Measurements from ENCODE around the gene DNPH1.
A peak's percentile ranks its signal among the peaks of the same experiment; 100 is the strongest.

Gene DNPH1

DNA sequence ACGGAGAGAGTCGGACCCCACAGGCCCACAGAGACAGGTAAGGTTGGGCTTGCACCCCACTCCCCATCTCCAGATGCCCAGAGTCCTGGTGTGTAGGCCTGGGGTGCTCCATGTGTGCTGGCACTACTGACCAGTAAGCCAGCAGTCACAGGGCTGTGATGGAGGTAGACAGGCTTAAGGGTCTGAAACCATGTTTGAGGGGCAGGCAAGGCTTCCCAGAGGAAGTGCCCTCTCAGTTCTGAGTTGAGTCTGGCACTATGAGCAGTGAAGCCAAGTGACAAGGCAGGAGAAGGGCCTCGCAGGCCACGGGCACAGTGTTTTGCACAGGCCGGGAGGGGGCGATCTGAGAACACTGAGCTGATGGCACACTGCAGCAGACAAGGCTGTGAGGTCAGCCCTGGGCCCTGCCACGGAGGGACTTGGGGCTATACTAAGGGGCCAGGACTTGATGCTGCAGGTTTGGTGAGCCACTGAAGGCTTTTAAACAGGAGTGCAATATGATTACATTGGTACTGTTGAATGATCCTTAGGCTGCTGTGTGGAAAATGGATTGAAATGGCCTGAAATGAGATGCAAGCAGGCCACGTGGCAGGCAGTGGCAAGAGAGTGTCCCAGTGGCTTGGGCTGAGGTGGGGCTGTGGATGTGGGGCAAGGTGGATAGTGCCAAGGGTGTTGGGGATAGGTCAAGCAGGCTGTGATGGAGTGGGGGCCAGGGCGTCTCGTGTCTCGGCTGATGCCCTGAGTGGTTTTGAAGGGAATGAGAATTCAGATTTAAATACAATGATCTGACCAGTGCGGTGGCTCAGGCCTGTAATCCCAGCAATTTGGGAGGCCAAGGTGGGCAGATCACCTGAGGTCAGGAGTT lies 34.3 kb upstream of the DNPH1 start:
- DNase-seq (ENCODE audit: low read depth in 2 of 2), result peak; percentile 51 to 58

DNA sequence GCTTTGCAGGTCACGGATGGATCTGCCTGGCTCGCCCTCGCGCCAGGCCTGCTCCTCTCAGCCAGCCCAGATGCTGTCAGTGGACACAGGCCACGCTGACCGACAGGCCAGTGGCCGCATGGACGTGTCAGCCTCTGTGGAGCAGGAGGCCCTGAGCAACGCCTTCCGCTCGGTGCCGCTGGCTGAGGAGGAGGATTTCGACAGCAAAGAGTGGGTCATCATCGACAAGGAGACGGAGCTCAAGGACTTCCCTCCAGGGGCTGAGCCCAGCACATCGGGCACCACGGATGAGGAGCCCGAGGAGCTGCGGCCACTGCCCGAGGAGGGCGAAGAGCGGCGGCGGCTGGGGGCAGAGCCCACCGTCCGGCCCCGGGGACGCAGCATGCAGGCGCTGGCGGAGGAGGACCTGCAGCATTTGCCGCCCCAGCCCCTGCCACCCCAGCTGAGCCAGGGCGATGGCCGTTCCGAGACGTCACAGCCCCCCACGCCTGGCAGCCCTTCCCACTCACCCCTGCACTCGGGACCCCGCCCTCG lies 33.6 kb upstream of the DNPH1 start:
- DNase-seq (ENCODE audit: low read depth in 2 of 2), result no peak

DNA sequence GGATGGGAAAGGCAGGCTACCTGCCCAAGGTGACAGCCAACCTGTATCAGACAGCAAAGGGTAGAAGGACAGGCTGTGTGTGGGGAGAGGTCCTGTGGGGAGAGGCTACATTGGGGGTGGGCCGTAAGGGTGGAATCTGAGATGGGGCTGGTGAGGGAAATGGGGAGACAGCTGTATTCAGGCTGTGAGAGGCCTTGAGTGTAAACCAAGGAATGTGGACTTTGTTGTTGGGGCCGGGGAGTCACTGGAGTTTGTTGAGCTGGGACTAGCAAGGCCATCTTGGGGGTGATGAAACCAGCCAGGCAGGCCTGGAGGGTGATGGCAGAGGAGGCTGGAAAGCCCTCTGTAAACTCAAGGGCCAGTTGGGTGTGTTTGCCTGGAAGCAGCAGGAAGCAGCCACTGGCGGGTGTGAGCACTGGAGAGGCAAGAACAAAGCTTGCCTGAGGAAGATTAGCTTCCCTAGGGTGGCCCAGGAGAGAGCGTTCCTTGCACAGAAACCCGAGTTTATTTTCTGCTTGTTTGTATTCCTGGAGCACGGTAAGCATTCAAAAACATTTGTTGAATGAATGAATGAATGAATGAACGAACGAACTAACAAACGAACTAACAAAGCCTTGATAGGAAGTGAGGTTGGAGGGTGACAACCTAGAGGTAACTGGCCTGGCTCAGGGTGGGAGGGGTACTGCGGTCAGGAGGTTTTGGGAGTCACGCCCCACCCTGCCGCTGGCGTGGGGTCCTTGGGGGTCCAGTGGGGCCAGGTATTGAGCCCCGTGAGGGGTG lies 32.9 kb upstream of the DNPH1 start:
- DNase-seq (ENCODE audit: low read depth in 2 of 2), result no peak

DNA sequence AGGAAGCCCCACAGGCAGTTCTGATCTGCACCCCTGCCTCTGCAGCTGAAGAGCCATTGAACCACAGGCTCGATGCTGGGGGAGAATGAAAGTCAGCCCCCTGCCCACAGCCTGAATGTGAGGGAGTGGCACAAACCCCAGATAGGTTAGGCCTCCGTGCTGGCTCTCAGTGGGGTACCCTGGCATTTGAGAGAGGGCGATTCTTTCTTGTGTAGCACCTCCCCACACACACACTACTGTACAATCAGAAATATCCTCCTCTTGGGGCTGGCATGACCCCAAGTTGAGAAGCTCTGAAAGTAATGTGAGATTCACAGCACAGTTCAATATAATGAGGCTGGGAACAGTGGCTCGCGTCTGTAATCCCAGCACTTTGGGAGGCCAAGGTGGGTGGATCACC lies 31.9 kb upstream of the DNPH1 start:
- no peak for DNase-seq (ENCODE audit: low read depth in 2 of 2)

DNA sequence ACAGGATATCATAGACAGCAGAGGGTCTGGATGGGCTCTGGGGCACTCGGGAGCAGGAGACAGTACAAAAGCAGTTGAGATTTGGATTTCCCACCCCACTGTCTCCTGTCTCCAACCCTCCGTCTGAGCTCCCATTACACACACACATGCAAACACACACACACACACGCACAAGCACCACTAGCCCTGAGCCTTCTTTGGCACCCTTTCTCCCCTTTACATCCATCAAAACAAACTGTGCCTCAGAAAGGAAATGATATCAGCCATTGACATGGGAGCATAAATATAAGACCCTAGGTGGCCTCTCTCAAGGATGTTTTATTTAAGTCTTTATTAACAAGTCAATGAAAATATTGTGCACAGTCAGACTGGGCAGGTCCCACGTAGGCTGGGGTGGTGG lies 31.5 kb upstream of the DNPH1 start:
- DNase-seq (ENCODE audit: low read depth in 2 of 2), result no peak

DNA sequence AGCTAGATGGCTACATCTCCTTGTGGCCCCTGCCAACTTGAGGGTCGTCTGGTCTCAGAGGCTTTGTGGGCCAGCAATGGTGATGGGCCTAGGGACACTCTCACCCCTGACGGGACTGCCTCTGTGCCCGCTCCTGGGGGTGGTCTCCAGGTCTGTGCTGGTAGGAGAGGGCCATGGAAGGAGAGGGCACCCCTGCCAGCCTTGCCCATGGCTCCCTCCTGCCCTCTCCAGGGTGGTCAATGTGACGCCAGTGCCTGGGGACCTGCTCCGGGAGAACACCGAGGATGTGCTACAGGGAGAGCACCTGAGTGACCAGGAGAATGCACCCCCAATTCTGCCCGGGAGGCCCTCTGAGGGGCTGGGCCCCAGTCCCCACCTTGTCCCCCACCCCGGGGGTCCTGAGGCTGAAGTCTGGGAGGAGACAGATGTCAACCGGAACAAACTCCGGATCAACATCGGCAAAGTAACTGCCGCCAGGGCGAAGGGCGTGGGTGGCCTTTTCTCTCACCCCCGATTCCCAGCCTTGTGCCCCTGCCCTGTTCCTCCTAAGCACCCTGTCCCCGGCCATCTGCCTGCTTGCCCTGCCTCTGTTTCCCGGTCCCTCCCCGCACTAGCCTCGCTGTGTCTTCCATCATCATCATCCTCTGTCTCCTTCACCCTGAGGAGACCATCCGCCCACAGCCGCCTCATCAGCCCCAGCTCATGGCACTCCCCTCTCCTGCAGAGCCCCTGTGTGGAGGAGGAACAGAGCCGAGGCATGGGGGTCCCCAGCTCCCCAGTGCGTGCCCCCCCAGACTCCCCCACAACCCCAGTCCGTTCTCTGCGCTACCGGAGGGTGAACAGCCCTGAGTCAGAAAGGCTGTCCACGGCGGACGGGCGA lies 29.8 kb upstream of the DNPH1 start:
- DNase-seq (ENCODE audit: low read depth in 2 of 2), result no peak

DNA sequence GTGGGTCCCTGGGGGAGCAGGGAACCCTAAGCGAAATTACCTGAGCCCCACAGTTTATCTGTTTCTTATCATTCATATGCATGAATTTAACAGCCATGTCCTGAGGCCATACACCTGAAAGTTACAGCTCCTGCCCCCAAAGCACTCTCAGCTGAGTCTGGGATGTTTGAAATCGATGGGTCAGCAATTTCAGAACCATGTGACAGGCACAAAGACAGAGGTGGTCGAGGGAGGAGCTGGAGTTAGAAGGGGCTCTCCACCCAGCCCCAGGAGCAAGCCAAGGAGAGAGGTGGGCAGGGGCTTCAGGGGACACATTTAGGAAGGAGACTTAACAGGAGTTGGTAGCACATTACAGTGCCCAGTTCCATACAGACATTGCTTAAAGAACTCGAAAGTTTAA lies 28.9 kb upstream of the DNPH1 start:
- DNase-seq (ENCODE audit: low read depth in 2 of 2), result no peak

DNA sequence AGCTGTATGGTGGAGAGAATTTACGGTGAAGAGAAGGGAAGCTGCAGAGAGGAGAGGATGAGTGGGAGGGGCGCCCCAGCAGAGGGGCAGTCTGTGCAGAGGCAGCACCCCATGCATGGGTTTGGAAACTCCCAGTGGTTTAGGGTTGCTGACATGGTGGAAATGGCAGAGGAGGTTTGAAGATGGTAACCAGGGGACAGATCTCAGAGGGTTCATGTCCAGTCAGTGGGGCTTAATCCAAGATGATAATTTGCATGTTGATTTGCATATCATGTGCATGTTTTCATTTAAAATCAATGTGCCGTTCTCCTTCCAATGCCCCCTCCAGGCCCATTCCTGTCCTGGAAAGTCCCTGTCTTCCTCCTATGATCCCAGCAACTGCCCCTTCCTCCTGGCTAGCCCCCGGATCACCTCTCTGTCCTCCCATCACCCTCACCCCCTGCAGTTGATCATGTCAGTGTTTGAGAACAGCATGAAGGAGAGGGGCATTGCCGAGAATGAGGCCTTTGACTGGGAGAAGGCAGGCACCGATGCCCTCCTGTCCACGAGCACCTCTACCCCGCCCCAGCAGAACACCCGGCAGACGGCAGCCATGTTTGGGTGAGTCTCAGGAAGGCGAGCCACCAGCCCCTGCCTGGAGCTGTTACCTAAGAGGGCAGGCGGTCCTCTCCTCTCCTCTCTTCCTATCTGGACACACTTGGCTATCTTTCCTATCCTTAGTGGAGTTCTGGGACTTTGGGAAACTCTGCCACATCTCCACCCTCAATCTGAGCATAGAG lies 28.3 kb upstream of the DNPH1 start:
- no peak for DNase-seq (ENCODE audit: low read depth in 2 of 2)

DNA sequence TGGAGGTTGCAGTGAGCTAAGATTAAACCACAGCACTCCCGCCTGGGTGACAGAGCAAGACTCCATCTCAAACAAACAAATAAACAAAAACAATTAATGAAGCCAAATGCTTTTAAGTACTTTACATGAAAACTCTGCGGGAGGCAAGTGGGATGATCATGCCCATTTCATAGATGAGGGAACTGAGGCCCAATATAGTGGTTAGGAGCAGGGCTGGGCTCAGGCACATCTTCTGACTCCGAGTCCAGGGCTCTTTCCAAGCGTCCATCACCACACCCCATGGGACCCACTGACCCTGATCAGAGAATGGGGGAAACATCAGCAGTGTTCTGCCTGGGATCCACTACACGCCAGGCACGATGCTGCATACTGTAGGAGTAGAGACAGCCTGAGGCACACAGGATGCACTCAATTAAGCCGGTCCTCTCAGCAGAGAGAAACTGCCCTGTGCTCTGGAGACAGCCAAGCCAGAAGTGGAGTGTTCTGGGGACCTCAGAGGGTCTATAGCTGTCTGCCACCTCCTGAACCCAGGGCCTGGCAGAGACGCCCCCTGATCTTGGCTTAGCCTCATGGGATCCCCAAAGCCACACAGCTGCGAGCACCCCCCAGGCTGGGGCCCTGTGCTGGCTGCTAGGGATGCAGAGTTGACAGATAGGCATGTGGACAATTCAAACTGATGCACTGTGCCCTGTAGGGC lies 27.5 kb upstream of the DNPH1 start:
- DNase-seq (ENCODE audit: low read depth in 2 of 2), result no peak

DNA sequence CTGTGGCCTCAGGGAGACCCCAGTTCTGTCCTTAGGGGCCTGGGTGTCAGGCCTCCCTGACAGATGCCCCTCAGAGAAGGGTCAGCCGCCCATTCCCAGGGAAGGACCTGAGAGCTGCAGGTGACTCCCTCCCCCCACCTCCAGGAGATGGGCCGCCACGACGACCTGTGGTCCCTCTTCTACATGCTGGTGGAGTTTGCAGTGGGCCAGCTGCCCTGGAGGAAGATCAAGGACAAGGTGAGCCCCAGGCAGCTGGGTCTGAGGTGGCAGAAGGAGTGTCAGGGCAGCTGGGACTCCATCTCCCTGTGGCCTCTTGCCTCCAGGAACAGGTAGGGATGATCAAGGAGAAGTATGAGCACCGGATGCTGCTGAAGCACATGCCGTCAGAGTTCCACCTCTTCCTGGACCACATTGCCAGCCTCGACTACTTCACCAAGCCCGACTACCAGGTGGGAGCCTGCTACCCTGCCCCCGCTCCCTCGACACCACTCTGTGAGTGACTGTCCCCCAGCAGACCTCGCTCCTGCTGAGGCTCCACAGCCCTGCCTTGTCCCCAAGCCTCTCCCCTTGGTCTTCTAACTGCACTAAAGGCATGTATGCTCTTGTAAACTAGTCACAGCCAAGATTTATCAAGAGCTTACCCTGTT lies 26.2 kb upstream of the DNPH1 start:
- no peak for DNase-seq (ENCODE audit: low read depth in 2 of 2)

DNA sequence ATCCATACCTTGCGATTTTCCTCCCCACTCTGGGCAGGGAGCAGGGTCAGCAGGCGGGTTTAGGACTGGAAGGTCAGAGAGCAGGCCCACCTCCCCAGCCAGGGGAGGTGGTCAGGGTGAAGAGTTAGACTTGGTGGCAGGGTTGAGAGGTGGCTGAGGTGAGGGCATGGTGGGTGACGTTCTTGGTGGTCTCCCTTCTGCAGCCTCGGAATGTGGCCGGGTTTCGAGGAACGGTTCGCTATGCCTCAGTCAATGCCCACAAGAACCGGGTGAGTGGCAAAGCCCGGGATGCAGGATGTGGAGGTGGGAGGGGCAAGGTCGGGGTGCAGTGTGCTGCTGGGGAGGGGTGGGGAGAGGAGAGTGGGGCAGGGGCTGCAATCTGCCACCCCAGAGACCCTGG lies 25.6 kb upstream of the DNPH1 start:
- no peak for DNase-seq (ENCODE audit: low read depth in 2 of 2)

DNA sequence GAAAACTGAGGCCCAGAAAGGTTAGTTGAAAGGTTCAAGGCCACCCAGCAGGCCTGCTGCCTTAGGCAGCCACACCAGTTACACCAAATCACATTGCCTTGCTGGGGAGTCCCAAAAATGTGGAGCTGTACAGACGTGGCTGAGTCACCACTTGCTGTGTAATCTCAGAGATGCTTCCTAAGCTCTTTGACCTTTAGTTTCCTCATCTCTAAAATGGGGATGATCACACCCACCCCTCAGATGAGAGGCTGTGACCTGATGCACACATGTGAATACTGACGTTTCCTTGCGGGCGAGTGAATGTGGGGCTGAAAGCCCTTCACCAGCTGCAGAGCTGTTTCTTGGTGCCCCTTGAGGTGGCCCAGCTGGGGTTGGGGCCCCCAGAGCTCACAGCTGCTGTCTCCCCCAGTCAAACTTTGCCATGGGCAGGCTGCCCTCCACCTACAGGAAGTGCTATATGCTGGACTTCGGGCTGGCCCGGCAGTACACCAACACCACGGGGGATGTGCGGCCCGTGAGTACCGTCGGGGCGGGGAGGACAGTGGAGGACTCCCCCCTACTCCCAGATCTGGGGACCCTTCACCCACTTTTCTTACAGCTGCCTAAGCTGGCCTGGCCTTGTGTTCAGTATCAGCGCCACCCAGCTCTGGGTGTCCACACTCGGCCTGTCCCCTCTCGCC lies 25.0 kb upstream of the DNPH1 start:
- no peak for DNase-seq (ENCODE audit: low read depth in 2 of 2)

DNA sequence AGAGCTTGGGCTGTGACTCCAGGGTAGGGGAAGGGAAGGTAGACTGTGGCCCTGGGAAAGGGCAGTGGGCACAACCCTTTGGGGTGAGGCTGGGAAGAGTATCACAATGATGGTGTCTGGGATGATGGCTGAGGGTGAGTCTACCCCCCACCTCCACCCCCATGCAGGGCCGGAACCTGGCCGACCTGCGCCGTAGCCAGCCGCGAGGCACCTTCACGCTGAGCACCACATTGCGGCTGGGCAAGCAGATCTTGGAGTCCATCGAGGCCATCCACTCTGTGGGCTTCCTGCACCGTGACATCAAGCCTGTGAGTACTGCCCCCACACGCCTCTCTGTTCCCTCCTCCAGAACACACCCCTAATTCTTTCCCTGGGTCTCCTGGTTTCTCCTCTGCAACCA lies 24.1 kb upstream of the DNPH1 start:
- DNase-seq (ENCODE audit: low read depth in 2 of 2), result no peak

DNA sequence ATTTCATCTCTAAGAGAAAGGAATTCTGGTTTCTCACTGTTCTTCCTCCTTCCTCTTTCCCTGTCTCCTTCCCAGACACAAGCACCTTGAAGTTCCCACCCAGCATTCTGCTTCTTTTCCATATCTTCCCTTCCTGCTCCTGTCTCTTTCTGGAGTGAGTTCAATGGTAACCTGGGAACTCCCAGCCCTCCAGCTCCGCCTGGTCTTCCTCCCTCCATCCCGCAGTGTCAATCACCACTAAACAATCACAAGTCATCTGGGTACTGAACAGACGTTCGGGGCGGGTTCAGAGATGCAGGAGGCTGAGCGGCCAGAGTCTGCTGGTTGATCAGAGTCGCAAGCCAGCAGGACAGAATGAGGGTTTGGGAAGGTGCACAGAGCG lies 21.7 kb upstream of the DNPH1 start:
- DNase-seq (ENCODE audit: low read depth in 2 of 2), result no peak

DNA sequence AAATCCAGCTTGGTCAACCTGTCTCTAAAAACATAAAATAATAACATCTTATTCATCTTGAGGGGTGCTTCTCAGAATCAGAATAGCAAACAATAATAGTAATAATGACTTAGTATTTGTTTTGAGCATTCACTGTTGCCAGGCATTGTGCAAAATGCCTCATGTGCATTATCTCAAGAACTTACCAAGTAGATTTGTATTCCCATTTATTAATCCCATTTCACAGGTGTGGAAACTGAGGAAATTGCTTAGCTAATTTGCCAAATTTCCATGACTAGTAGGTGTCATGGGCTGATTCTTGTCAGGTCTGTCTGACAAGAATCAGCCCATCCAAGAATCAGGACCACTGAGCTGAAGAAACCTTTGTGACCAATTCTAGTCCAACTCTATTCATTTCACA lies 19.5 kb upstream of the DNPH1 start:
- no peak for DNase-seq (ENCODE audit: low read depth in 2 of 2)

DNA sequence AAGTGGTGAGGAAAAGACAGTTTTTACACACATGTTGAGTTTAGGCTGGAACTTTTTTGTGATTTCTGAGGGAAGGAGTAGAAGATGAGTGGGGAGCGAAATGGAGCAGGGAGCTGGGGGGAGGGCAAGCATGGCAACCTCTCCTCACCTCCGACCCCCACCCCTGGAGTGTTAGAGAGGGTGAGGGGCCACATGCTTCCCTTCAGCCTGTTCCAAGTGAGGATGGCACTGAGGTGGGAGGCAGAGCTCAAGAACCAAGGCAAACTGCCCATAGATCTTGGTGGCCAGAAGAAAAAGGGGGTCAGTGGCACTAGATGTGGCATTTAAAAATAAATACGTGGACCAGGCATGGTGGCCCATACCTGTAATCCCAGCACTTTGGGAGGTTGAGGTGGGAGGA lies 18.8 kb upstream of the DNPH1 start:
- no peak for DNase-seq (ENCODE audit: low read depth in 2 of 2)

DNA sequence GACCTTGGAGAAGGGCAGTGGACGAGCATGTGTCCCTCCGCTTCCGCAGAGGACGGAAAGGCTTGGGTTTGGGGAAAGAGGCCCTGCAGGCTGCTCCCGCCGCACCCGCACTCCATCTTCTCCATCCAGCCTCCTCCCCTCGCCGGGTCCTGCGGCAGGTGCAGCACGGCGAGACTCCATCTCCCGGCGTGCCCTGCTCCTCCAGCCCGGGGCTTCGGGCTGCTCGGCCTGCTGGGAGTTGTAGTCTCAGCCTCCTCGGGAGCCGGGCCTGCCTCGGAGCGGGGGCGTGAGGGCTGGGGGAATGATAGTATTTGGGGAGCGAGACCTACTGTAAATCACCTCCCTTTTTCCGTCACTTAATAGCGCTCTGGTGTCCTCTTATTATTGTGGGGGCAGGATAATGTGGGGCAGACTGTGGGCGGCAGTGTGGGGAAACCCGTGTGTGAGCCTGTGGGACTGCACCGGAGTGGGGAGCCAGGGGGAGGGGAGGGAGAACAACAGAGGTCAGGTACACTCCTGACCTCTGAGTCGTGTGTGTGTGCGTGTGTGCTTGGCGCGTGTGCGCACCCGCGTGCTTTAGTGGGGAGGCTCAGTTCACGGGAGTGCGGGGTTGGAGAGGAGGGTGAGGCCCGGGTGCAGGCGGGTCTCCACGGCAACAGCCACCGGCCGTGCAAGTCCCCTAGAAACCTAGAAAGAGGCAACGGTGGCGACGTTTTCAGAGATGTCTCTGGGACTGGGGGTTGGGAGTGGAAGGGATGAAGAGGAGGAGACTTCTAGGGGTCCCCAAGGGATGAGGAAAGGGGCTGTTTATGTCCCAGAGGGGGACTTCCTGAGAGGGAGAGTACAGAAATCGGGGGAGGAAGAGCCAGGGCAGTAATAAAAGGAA lies 18.1 kb upstream of the DNPH1 start:
- DNase-seq (ENCODE audit: low read depth in 2 of 2), result peak; percentile 64 to 75

DNA sequence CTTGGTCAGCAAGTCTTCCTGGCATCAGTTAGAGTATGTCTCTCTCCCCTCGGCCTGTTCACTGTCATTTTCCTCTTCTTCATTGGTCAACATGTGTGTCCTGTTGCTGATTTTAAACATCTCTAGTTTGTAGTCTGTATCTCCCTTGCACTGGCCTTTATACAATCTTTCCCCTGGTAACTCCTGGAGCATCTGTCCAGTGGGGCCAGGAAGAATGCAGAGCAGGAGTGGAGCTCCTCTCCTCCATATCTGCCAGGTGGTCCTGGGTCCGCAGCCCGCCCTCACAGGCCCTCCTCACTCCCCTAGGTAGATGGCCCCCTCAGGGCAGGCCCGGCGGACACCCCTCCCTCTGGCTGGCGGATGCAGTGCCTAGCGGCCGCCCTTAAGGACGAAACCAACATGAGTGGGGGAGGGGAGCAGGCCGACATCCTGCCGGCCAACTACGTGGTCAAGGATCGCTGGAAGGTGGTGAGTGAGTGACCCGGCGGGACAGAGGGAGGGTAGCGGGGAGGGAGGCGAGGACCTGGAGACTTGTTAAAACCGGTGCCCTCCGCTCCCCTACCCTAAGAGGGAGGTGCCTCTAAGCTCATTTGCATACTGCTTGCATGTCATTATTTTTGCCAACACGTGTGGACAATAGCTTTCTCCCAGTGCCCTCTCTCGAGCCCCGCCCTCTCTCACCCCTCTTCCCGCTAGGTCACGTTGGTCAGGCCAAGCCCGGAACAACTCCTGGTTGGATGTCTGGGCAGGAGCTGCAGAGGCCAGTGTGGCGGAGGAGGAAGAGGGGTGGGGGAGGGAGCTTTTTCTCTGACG lies 17.2 kb upstream of the DNPH1 start:
- no peak for DNase-seq (ENCODE audit: low read depth in 2 of 2)

All from stimulated activated CD8-positive, alpha-beta memory T cell treated with anti-CD3 and anti-CD28 coated beads, Interleukin-7, amount 100 ng/mL, for 4 hours (primary cell).